ENCODE results near the gene RAB1A.
A peak's percentile ranks its signal among the peaks of the same experiment; 100 is the strongest.
"Not testable (repeated sequence)": the region's sequence is repeated elsewhere in the genome, so short reads cannot be mapped to it uniquely, and the experiment has no call there.

Gene RAB1A

GRCh38 chr2:65156041-65156440 lies 26.1 kb upstream of the RAB1A start:
- DNase-seq = no peak
- H3K4me1 Mint-ChIP-seq = peaks cover 10% of the 10 kb centered on the region
- no peak overlapping the region for H3K4me3 Mint-ChIP-seq
- no peak overlapping the region for H3K27ac Mint-ChIP-seq
- no peaks in the 10 kb centered on the region for H3K9me3 Mint-ChIP-seq
- no peaks in the 10 kb centered on the region for H3K27me3 Mint-ChIP-seq
- no peak for ATAC-seq

GRCh38 chr2:65153515-65153914 lies 23.6 kb upstream of the RAB1A start:
- H3K27me3 Mint-ChIP-seq = no peaks in the 10 kb centered on the region
- H3K9me3 Mint-ChIP-seq = no peaks in the 10 kb centered on the region
- ATAC-seq (no peak), DNase-seq (no peak)
- H3K4me1 Mint-ChIP-seq = no peaks in the 10 kb centered on the region
- H3K27ac Mint-ChIP-seq = no peak overlapping the region
- H3K4me3 Mint-ChIP-seq = no peak overlapping the region

GRCh38 chr2:65146078-65146477 lies 16.2 kb upstream of the RAB1A start:
- no peaks in the 10 kb centered on the region for H3K9me3 Mint-ChIP-seq
- H3K4me3 Mint-ChIP-seq = no peak overlapping the region
- DNase-seq = no peak
- H3K4me1 Mint-ChIP-seq = no peaks in the 10 kb centered on the region
- H3K27ac Mint-ChIP-seq = no peak overlapping the region
- no peak for ATAC-seq
- no peaks in the 10 kb centered on the region for H3K27me3 Mint-ChIP-seq

GRCh38 chr2:65144571-65144970 lies 14.7 kb upstream of the RAB1A start:
- Mint-ChIP-seq H3K4me1 (no peaks in the 10 kb centered on the region), H3K27ac (no peak overlapping the region), H3K27me3 (no peaks in the 10 kb centered on the region), H3K9me3 (no peaks in the 10 kb centered on the region), H3K4me3 (no peak overlapping the region)
- ATAC-seq (no peak), DNase-seq (no peak)

GRCh38 chr2:65142515-65142914 lies 12.6 kb upstream of the RAB1A start:
- Mint-ChIP-seq H3K27me3 (no peaks in the 10 kb centered on the region), H3K9me3 (no peaks in the 10 kb centered on the region), H3K4me3 (no peak overlapping the region), H3K27ac (no peak overlapping the region), H3K4me1 (no peaks in the 10 kb centered on the region)
- ATAC-seq = no peak
- DNase-seq = no peak

GRCh38 chr2:65137197-65137775 lies 7.4 kb upstream of the RAB1A start:
- no peak for ATAC-seq
- Mint-ChIP-seq H3K9me3 (no peaks in the 10 kb centered on the region), H3K27ac (no peak overlapping the region), H3K27me3 (peaks cover 1% of the 10 kb centered on the region), H3K4me3 (no peak overlapping the region), H3K4me1 (no peaks in the 10 kb centered on the region)
- DNase-seq = no peak

GRCh38 chr2:65136253-65136652 lies 6.3 kb upstream of the RAB1A start:
- no peaks in the 10 kb centered on the region for H3K9me3 Mint-ChIP-seq
- ATAC-seq = no peak

GRCh38 chr2:65134158-65134557 lies 4.3 kb upstream of the RAB1A start:
- DNase-seq (no peak), ATAC-seq (no peak)
- H3K9me3 Mint-ChIP-seq = no peaks in the 10 kb centered on the region
- peaks cover 6% of the 10 kb centered on the region for H3K4me1 Mint-ChIP-seq
- H3K27ac Mint-ChIP-seq = no peak overlapping the region
- H3K4me3 Mint-ChIP-seq = no peak overlapping the region
- peaks cover 6% of the 10 kb centered on the region for H3K27me3 Mint-ChIP-seq

More at GRCh38 chr2:65136253-65136652, 6.3 kb upstream of the RAB1A start:
- no peaks in the 10 kb centered on the region for H3K4me1 Mint-ChIP-seq
- peak overlapping the region in 1 of 2 donors; percentile 84 for H3K27ac Mint-ChIP-seq
- no peak overlapping the region for H3K4me3 Mint-ChIP-seq
- no peak for DNase-seq
- H3K27me3 Mint-ChIP-seq = peaks cover 6% of the 10 kb centered on the region

- ATAC-seq (no peak), DNase-seq (no peak)
- Mint-ChIP-seq H3K27me3 (peaks cover 6% of the 10 kb centered on the region), H3K27ac (no peak overlapping the region), H3K4me1 (peaks cover 8% of the 10 kb centered on the region), H3K4me3 (no peak overlapping the region), H3K9me3 (no peaks in the 10 kb centered on the region)
Observed at GRCh38 chr2:65133626-65134025, 3.7 kb upstream of the RAB1A start.

- not testable (repeated sequence) for DNase-seq, H3K4me3 Mint-ChIP-seq, H3K27me3 Mint-ChIP-seq, ATAC-seq, H3K9me3 Mint-ChIP-seq, H3K27ac Mint-ChIP-seq
- H3K4me1 Mint-ChIP-seq = peaks cover 15% of the 10 kb centered on the region
Observed at GRCh38 chr2:65132930-65133329, 3.0 kb upstream of the RAB1A start.

- no peaks in the 10 kb centered on the region for H3K9me3 Mint-ChIP-seq
- H3K4me3 Mint-ChIP-seq = peak overlapping the region; percentile 98 to 99
- DNase-seq = no peak
- H3K27me3 Mint-ChIP-seq = peaks cover 6% of the 10 kb centered on the region
- peaks cover 35% of the 10 kb centered on the region for H3K4me1 Mint-ChIP-seq
- H3K27ac Mint-ChIP-seq = peak overlapping the region; percentile 100
- peak; percentile 24 for ATAC-seq
Observed at GRCh38 chr2:65130664-65131175, 814 bp upstream of the RAB1A start.

- peak overlapping the region; percentile 100 for H3K27ac Mint-ChIP-seq
- DNase-seq = no peak
- peaks cover 46% of the 10 kb centered on the region for H3K4me1 Mint-ChIP-seq
- peak; percentile 13 for ATAC-seq
- peak overlapping the region; percentile 98 to 99 for H3K4me3 Mint-ChIP-seq
- H3K27me3 Mint-ChIP-seq = peaks cover 6% of the 10 kb centered on the region
- no peaks in the 10 kb centered on the region for H3K9me3 Mint-ChIP-seq
Observed at GRCh38 chr2:65129286-65129825, 550 bp downstream of the RAB1A start.

GRCh38 chr2:65128297-65129190 lies 1.4 kb downstream of the RAB1A start:
- Mint-ChIP-seq H3K27ac (peak overlapping the region; percentile 100), H3K4me3 (peak overlapping the region; percentile 98 to 99), H3K4me1 (peaks cover 49% of the 10 kb centered on the region), H3K27me3 (peaks cover 6% of the 10 kb centered on the region), H3K9me3 (no peaks in the 10 kb centered on the region)
- DNase-seq (no peak), ATAC-seq (no peak)

- not testable (repeated sequence) for DNase-seq, H3K27me3 Mint-ChIP-seq, ATAC-seq, H3K9me3 Mint-ChIP-seq
- Mint-ChIP-seq H3K4me1 (peaks cover 67% of the 10 kb centered on the region), H3K4me3 (peak overlapping the region; percentile 15 to 22), H3K27ac (peak overlapping the region in 1 of 2 donors; percentile 80)
Observed at GRCh38 chr2:65125457-65125856, 4.4 kb downstream of the RAB1A start.

GRCh38 chr2:65122313-65122712 lies 7.6 kb downstream of the RAB1A start:
- ATAC-seq = no peak
- Mint-ChIP-seq H3K4me3 (no peak overlapping the region), H3K4me1 (peaks cover 82% of the 10 kb centered on the region), H3K27me3 (no peaks in the 10 kb centered on the region), H3K9me3 (no peaks in the 10 kb centered on the region), H3K27ac (peak overlapping the region in 1 of 2 donors; percentile 80)
- DNase-seq = no peak
